GM23338 (cell line): ENCODE data around the gene ZG16B. TPM values are rescaled to one million over a fixed set of nuclear protein-coding genes. Genes with fewer than 3 reads are reported as not detected.

Source experiments
- ATAC-seq: fragments of 200-7000 bp; cut with Tn5 transposase; 3 replicates; pipeline ENCODE4 v1.9.1; 2020
- DNase-seq: peaks from one replicate; pipeline ENCODE4 v3.0.0-alpha.2; 2015; ENCODE audit warnings: low spot score
- H2AFZ ChIP-seq: fragments of 200-600 bp; sonication (generic); 2 replicates; pipeline ENCODE4 v1.8.0; 2016; ENCODE audit warnings: antibody characterized with exemption, mild to moderate bottlenecking, moderate library complexity
- H3F3A ChIP-seq: fragments of 200-600 bp; sonication (generic); replicated peaks from 2 replicates; pipeline ENCODE4 v1.8.0; 2017; ENCODE audit warnings: antibody characterized with exemption, mixed run types, low read depth
- H3K27ac ChIP-seq: fragments of 200-600 bp; sonication (generic); 2 replicates; pipeline ENCODE4 v1.6.1; 2016; ENCODE audit warnings: low read depth
- H3K27me3 ChIP-seq: fragments of 200-600 bp; sonication (generic); 2 replicates; pipeline ENCODE4 v1.8.0; 2016; ENCODE audit warnings: mild to moderate bottlenecking, mixed run types, moderate library complexity; ENCODE audit not compliant: insufficient read depth
- H3K36me3 ChIP-seq: fragments of 200-600 bp; sonication (generic); 2 replicates; pipeline ENCODE4 v1.8.0; 2016; ENCODE audit warnings: mild to moderate bottlenecking; ENCODE audit not compliant: insufficient read depth
- H3K4me1 ChIP-seq: fragments of 200-600 bp; sonication (generic); 2 replicates; pipeline ENCODE4 v1.8.0; 2016; ENCODE audit warnings: mild to moderate bottlenecking, moderate library complexity; ENCODE audit not compliant: insufficient read depth
- H3K4me2 ChIP-seq: fragments of 200-600 bp; sonication (generic); 2 replicates; pipeline ENCODE4 v1.7.1; 2017; ENCODE audit warnings: mixed run types
- H3K4me3 ChIP-seq: fragments of 200-600 bp; sonication (generic); 2 replicates; pipeline ENCODE4 v1.6.1; 2016; ENCODE audit warnings: mixed run types
- H3K79me2 ChIP-seq: fragments of 200-600 bp; sonication (generic); replicated peaks from 2 replicates; pipeline ENCODE4 v1.8.0; 2017; ENCODE audit warnings: mild to moderate bottlenecking; ENCODE audit not compliant: insufficient read depth
- H3K9me2 ChIP-seq: fragments of 200-600 bp; sonication (generic); 2 replicates; pipeline ENCODE4 v1.8.0; 2017; ENCODE audit not compliant: insufficient read depth
- H4K20me1 ChIP-seq: fragments of 200-600 bp; sonication (generic); replicated peaks from 2 replicates; pipeline ENCODE4 v1.8.0; 2017; ENCODE audit warnings: mild to moderate bottlenecking; ENCODE audit not compliant: insufficient read depth
- H3K27ac Mint-ChIP-seq: 2 replicates; pipeline ENCODE4 v1.8.0; 2020; ENCODE audit warnings: inconsistent platforms, mild to moderate bottlenecking, moderate library complexity, mixed read lengths
- H3K27me3 Mint-ChIP-seq: 3 replicates; pipeline ENCODE4 v1.8.0; 2022; ENCODE audit warnings: low read depth, mild to moderate bottlenecking, moderate library complexity, mixed read lengths, inconsistent platforms; ENCODE audit not compliant: insufficient read depth, poor library complexity
- H3K36me3 Mint-ChIP-seq: 3 replicates; pipeline ENCODE4 v1.8.0; 2021; ENCODE audit warnings: low read depth, mild to moderate bottlenecking, inconsistent platforms, moderate library complexity, mixed read lengths
- H3K4me1 Mint-ChIP-seq: 3 replicates; pipeline ENCODE4 v1.8.0; 2020; ENCODE audit warnings: mild to moderate bottlenecking, inconsistent platforms, mixed read lengths
- H3K4me3 Mint-ChIP-seq: 3 replicates; pipeline ENCODE4 v1.8.0; 2021; ENCODE audit warnings: moderate library complexity, mild to moderate bottlenecking, inconsistent platforms, mixed read lengths
- H3K9me3 Mint-ChIP-seq: 3 replicates; pipeline ENCODE4 v1.8.0; 2020; ENCODE audit warnings: moderate library complexity, mild to moderate bottlenecking, inconsistent platforms, mixed read lengths
- CREB1 ChIP-seq: fragments of 250-450 bp; sonication (Bioruptor Pico); IDR thresholded peaks from 2 replicates; pipeline ENCODE4 v1.5.0; 2020; ENCODE audit warnings: low read depth, mild to moderate bottlenecking, moderate library complexity
- EZH2 ChIP-seq: fragments of 200-600 bp; sonication (generic); IDR thresholded peaks from one replicate; pipeline ENCODE4 v1.8.0; 2017; ENCODE audit warnings: antibody characterized with exemption, mild to moderate bottlenecking, low read depth; ENCODE audit not compliant: unreplicated experiment
- JUNB ChIP-seq: IDR thresholded peaks from one replicate; pipeline ENCODE4 v1.6.1; 2016; ENCODE audit warnings: antibody characterized with exemption; ENCODE audit not compliant: unreplicated experiment
- POLR2AphosphoS5 ChIP-seq: IDR thresholded peaks from 2 replicates; pipeline ENCODE4 v1.6.1; 2016; ENCODE audit warnings: antibody characterized with exemption, low read depth
- STAT1 ChIP-seq: IDR thresholded peaks from one replicate; pipeline ENCODE4 v1.6.1; 2016; ENCODE audit warnings: antibody characterized with exemption; ENCODE audit not compliant: unreplicated experiment
- ZNF114 ChIP-seq: fragments of 250-450 bp; sonication (Bioruptor Pico); IDR thresholded peaks from 2 replicates; pipeline ENCODE4 v1.5.0; 2020; ENCODE audit warnings: mild to moderate bottlenecking, moderate library complexity
- ZNF331 ChIP-seq: fragments of 250-450 bp; sonication (Bioruptor Pico); IDR thresholded peaks from 2 replicates; pipeline ENCODE4 v1.5.0; 2020; ENCODE audit warnings: low read depth, mild to moderate bottlenecking, moderate library complexity
- polyA plus RNA-seq: library from polyadenylated mRNA; unstranded; fragments of >200 nt; fragmentation: Nextera tagmentation; extraction: Ambion mirVana; gene quantifications from 2 replicates; pipeline ENCODE4 v1.2.1, GENCODE V29; 2016
- total RNA-seq: library from RNA; depleted of rRNA; stranded (reverse); fragments of >200 nt; shearing (Covaris generic); gene quantifications from 2 replicates; pipeline ENCODE4 v1.2.3, GENCODE V29; 2014
- TF ChIP-seq, protein P1 (sequence below): fragments of 250-450 bp; sonication (Bioruptor Pico); IDR thresholded peaks from 2 replicates; pipeline ENCODE4 v1.5.0; 2020; ENCODE audit warnings: mild to moderate bottlenecking, moderate library complexity
- TF ChIP-seq, protein P2 (sequence below): IDR thresholded peaks from one replicate; pipeline ENCODE4 v1.6.1; 2018; ENCODE audit warnings: antibody characterized with exemption; ENCODE audit not compliant: unreplicated experiment
- TF ChIP-seq, protein P3 (sequence below), 2 experiments: fragments of 200-600 bp in 1 of 2; sonication (generic) in 1 of 2; conservative IDR thresholded peaks; 2 replicates each; pipeline versions ENCODE4 v1.5.1 to v1.6.1; 2016 to 2017; ENCODE audit warnings: antibody characterized with exemption in 2 of 2, low read depth in 2 of 2, mild to moderate bottlenecking in 2 of 2, moderate library complexity in 1 of 2

Gene ZG16B
- total and polyA plus RNA-seq, 2 experiments from 2014 or later, result not detected

DNA sequence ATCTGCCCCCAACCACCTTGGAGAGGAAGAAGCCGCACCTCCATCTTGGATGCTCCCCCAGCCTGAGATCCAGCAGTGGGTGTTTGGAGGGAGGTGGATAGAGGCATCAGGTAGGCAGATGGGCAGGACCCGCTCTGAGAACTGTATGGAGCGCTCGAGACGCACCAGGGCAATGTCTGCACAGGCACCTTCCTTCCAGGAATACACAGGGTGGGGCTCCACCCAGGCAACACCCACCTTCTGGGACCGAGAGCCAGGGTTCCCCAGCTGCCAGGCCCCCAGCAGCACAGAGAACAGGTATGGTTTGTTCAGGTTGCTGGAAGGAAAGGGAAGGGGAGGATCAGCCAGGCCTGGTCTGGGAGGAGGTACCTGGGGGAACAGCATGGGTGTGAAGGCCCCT, 25.4 kb downstream of the ZG16B start (continued):
- TF ChIP-seq, protein P1, sequence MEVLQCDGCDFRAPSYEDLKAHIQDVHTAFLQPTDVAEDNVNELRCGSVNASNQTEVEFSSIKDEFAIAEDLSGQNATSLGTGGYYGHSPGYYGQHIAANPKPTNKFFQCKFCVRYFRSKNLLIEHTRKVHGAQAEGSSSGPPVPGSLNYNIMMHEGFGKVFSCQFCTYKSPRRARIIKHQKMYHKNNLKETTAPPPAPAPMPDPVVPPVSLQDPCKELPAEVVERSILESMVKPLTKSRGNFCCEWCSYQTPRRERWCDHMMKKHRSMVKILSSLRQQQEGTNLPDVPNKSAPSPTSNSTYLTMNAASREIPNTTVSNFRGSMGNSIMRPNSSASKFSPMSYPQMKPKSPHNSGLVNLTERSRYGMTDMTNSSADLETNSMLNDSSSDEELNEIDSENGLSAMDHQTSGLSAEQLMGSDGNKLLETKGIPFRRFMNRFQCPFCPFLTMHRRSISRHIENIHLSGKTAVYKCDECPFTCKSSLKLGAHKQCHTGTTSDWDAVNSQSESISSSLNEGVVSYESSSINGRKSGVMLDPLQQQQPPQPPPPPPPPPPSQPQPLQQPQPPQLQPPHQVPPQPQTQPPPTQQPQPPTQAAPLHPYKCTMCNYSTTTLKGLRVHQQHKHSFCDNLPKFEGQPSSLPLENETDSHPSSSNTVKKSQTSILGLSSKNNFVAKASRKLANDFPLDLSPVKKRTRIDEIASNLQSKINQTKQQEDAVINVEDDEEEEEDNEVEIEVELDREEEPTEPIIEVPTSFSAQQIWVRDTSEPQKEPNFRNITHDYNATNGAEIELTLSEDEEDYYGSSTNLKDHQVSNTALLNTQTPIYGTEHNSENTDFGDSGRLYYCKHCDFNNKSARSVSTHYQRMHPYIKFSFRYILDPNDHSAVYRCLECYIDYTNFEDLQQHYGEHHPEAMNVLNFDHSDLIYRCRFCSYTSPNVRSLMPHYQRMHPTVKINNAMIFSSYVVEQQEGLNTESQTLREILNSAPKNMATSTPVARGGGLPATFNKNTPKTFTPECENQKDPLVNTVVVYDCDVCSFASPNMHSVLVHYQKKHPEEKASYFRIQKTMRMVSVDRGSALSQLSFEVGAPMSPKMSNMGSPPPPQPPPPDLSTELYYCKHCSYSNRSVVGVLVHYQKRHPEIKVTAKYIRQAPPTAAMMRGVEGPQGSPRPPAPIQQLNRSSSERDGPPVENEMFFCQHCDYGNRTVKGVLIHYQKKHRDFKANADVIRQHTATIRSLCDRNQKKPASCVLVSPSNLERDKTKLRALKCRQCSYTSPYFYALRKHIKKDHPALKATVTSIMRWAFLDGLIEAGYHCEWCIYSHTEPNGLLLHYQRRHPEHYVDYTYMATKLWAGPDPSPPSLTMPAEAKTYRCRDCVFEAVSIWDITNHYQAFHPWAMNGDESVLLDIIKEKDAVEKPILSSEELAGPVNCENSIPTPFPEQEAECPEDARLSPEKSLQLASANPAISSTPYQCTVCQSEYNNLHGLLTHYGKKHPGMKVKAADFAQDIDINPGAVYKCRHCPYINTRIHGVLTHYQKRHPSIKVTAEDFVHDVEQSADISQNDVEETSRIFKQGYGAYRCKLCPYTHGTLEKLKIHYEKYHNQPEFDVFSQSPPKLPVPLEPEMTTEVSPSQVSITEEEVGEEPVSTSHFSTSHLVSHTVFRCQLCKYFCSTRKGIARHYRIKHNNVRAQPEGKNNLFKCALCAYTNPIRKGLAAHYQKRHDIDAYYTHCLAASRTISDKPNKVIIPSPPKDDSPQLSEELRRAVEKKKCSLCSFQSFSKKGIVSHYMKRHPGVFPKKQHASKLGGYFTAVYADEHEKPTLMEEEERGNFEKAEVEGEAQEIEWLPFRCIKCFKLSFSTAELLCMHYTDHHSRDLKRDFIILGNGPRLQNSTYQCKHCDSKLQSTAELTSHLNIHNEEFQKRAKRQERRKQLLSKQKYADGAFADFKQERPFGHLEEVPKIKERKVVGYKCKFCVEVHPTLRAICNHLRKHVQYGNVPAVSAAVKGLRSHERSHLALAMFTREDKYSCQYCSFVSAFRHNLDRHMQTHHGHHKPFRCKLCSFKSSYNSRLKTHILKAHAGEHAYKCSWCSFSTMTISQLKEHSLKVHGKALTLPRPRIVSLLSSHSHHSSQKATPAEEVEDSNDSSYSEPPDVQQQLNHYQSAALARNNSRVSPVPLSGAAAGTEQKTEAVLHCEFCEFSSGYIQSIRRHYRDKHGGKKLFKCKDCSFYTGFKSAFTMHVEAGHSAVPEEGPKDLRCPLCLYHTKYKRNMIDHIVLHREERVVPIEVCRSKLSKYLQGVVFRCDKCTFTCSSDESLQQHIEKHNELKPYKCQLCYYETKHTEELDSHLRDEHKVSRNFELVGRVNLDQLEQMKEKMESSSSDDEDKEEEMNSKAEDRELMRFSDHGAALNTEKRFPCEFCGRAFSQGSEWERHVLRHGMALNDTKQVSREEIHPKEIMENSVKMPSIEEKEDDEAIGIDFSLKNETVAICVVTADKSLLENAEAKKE, result no peak
- TF ChIP-seq ZNF331 (CRISPR knock-in tag), result no peak
- TF ChIP-seq, protein P2, sequence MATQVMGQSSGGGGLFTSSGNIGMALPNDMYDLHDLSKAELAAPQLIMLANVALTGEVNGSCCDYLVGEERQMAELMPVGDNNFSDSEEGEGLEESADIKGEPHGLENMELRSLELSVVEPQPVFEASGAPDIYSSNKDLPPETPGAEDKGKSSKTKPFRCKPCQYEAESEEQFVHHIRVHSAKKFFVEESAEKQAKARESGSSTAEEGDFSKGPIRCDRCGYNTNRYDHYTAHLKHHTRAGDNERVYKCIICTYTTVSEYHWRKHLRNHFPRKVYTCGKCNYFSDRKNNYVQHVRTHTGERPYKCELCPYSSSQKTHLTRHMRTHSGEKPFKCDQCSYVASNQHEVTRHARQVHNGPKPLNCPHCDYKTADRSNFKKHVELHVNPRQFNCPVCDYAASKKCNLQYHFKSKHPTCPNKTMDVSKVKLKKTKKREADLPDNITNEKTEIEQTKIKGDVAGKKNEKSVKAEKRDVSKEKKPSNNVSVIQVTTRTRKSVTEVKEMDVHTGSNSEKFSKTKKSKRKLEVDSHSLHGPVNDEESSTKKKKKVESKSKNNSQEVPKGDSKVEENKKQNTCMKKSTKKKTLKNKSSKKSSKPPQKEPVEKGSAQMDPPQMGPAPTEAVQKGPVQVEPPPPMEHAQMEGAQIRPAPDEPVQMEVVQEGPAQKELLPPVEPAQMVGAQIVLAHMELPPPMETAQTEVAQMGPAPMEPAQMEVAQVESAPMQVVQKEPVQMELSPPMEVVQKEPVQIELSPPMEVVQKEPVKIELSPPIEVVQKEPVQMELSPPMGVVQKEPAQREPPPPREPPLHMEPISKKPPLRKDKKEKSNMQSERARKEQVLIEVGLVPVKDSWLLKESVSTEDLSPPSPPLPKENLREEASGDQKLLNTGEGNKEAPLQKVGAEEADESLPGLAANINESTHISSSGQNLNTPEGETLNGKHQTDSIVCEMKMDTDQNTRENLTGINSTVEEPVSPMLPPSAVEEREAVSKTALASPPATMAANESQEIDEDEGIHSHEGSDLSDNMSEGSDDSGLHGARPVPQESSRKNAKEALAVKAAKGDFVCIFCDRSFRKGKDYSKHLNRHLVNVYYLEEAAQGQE, result no peak

DNA sequence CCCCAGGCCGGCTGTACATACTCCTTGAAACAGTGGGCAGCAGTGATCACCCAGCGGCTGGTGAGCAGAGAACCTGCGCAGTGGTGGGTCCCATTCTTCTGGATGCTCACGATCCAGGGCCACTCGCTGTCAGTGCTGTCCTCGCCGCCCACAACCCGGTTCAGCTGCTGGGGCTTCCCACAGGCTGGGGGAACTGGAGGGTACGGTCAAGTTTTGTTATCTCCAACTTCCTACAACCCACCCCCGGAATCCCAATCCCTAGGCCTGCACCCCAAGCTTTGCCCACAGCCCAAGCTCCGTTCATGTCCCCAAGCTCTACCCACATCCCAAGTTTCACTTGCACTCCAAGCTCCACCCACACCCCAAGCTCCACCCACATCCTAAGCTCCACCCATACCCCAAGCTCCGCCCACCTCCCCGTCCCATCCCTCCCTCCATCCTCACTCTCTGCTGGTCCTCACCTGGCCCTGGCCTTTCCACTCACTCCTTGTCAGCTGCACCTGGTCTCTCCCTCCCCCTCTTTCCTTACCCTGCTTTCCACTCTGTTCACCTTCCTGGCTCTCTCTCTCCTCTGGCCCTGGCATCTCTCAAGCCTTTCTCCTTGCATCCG, 26.1 kb downstream of the ZG16B start:
- Histone ChIP-seq H3K27me3 (peaks cover 16% of the 10 kb centered on the region), H3K4me2 (no peak overlapping the region), H3K4me1 (peaks cover 3% of the 10 kb centered on the region; the same call in 1 of the 2 replicates), H3K79me2 (no peaks in the 10 kb centered on the region), H3K27ac (no peak overlapping the region), H3F3A (no peaks in the 10 kb centered on the region), H2AFZ (no peak overlapping the region), H3K36me3 (no peaks in the 10 kb centered on the region), H4K20me1 (no peaks in the 10 kb centered on the region), H3K4me3 (no peak overlapping the region), H3K9me2 (no peaks in the 10 kb centered on the region)
- H3K27ac Mint-ChIP-seq, result no peak overlapping the region
- peaks cover 21% of the 10 kb centered on the region for H3K9me3 Mint-ChIP-seq
- H3K4me3 Mint-ChIP-seq, result no peak overlapping the region
- H3K27me3 Mint-ChIP-seq, result peaks cover 19% of the 10 kb centered on the region
- H3K4me1 Mint-ChIP-seq, result peaks cover 3% of the 10 kb centered on the region
- peak; percentile 11 for ATAC-seq
- peak; percentile 68 for DNase-seq
- peaks cover 11% of the 10 kb centered on the region for H3K36me3 Mint-ChIP-seq
- TF ChIP-seq ZNF114 (CRISPR knock-in tag) (no peak), STAT1 (no peak), JUNB (no peak), ZNF331 (CRISPR knock-in tag) (no peak), POLR2AphosphoS5 (no peak), CREB1 (no peak), EZH2 (no peak)
- TF ChIP-seq, protein P3, sequence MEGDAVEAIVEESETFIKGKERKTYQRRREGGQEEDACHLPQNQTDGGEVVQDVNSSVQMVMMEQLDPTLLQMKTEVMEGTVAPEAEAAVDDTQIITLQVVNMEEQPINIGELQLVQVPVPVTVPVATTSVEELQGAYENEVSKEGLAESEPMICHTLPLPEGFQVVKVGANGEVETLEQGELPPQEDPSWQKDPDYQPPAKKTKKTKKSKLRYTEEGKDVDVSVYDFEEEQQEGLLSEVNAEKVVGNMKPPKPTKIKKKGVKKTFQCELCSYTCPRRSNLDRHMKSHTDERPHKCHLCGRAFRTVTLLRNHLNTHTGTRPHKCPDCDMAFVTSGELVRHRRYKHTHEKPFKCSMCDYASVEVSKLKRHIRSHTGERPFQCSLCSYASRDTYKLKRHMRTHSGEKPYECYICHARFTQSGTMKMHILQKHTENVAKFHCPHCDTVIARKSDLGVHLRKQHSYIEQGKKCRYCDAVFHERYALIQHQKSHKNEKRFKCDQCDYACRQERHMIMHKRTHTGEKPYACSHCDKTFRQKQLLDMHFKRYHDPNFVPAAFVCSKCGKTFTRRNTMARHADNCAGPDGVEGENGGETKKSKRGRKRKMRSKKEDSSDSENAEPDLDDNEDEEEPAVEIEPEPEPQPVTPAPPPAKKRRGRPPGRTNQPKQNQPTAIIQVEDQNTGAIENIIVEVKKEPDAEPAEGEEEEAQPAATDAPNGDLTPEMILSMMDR (conservative IDR thresholded peaks at IDR 0.05; ENCODE audit: low read depth in 2 of 2), result no peak
